WERI-Rb-1 (cell line): Measurements from ENCODE around the gene BBLN.

Source experiments
- DNase-seq: peaks from one replicate; pipeline ENCODE4 v3.0.0-alpha.2; 2020
- H3K27ac ChIP-seq: fragments of 250-450 bp; sonication (Bioruptor Pico); 2 replicates; pipeline ENCODE4 v1.5.1; 2020; ENCODE audit warnings: mild to moderate bottlenecking, moderate library complexity
- H3K27me3 ChIP-seq: fragments of 250-450 bp; sonication (Bioruptor Pico); 2 replicates; pipeline ENCODE4 v1.5.1; 2021; ENCODE audit warnings: mild to moderate bottlenecking, low read depth, moderate library complexity; ENCODE audit not compliant: insufficient read depth, severe bottlenecking
- H3K36me3 ChIP-seq: fragments of 250-450 bp; sonication (Bioruptor Pico); 2 replicates; pipeline ENCODE4 v1.5.1; 2020; ENCODE audit warnings: mild to moderate bottlenecking, moderate library complexity
- H3K4me3 ChIP-seq: 2 replicates; pipeline ENCODE4 v1.5.1; 2011; ENCODE audit warnings: low read depth, mild to moderate bottlenecking, control low read depth, low read length
- H3K9me3 ChIP-seq: fragments of 250-450 bp; sonication (Bioruptor Pico); 2 replicates; pipeline ENCODE4 v1.5.1; 2021; ENCODE audit warnings: mild to moderate bottlenecking, moderate library complexity; ENCODE audit not compliant: severe bottlenecking
- CTCF ChIP-seq: IDR thresholded peaks from 2 replicates; pipeline ENCODE4 v1.5.1; 2011; ENCODE audit warnings: low read depth, mild to moderate bottlenecking, control low read depth, inconsistent platforms, low read length

BBLN gene

GRCh38 chr9:128211186-128211980 is 51.3 kb downstream of the BBLN start:
- H3K36me3 ChIP-seq: peaks cover 58% of the 10 kb centered on the region
- H3K9me3 ChIP-seq: no peaks in the 10 kb centered on the region
- no peak for DNase-seq
- H3K27ac ChIP-seq: no peak overlapping the region
- TF ChIP-seq CTCF: no peak
- no peak overlapping the region for H3K4me3 ChIP-seq
- H3K27me3 ChIP-seq: no peaks in the 10 kb centered on the region

- no peak overlapping the region for H3K27ac ChIP-seq
- no peak for TF ChIP-seq CTCF
- no peak overlapping the region for H3K4me3 ChIP-seq
- H3K9me3 ChIP-seq: no peaks in the 10 kb centered on the region
- no peaks in the 10 kb centered on the region for H3K27me3 ChIP-seq
- no peak for DNase-seq
- peaks cover 54% of the 10 kb centered on the region for H3K36me3 ChIP-seq
Observed at GRCh38 chr9:128211981-128212281, 51.9 kb downstream of the BBLN start.
